ENCODE results near the gene KCNK6. TPM values are rescaled to one million over a fixed set of nuclear protein-coding genes. Genes with fewer than 3 reads are reported as not detected.

KCNK6 gene
- total RNA-seq, 4 donors from 2014 or later: 14.9 to 44.5 (median 17.6) TPM

DNA sequence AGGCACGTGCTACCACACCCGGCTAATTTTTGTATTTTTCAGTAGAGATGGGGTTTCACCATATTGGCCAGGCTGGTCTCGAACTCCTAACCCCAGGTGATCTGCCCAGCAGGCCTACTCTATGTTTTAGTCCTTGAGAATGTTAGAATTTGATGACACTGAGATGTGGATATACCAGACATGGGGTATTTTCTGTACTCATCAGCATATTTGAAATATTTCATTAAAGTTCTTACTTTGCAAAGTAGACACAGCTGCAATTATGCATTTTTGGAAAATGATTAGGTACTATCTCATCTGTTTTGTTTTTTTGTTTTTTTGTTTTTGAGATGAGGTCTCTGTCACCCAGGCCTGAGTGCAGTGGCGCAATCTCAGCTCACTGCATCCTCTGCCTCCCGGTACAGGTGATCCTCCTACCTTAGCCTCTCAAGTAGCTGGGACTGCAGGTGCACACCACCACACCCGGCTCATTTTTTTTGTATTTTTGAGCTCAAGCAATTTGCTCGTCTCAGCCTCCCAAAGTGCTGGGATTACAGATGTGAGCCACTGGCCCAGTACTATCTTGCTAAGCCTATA lies 42.6 kb upstream of the KCNK6 start:
- peaks cover 40 to 85% (median 52%) of the 10 kb centered on the region in 4 donors for H3K4me1 ChIP-seq
- TF ChIP-seq POLR2AphosphoS5 (IDR thresholded peaks at IDR 0.05): no peak
- TF ChIP-seq, protein P1, sequence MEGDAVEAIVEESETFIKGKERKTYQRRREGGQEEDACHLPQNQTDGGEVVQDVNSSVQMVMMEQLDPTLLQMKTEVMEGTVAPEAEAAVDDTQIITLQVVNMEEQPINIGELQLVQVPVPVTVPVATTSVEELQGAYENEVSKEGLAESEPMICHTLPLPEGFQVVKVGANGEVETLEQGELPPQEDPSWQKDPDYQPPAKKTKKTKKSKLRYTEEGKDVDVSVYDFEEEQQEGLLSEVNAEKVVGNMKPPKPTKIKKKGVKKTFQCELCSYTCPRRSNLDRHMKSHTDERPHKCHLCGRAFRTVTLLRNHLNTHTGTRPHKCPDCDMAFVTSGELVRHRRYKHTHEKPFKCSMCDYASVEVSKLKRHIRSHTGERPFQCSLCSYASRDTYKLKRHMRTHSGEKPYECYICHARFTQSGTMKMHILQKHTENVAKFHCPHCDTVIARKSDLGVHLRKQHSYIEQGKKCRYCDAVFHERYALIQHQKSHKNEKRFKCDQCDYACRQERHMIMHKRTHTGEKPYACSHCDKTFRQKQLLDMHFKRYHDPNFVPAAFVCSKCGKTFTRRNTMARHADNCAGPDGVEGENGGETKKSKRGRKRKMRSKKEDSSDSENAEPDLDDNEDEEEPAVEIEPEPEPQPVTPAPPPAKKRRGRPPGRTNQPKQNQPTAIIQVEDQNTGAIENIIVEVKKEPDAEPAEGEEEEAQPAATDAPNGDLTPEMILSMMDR (IDR thresholded peaks at IDR 0.05): no peak
- no peak for TF ChIP-seq EP300 (IDR thresholded peaks at IDR 0.05; ENCODE audit: low read depth)
- no peak for TF ChIP-seq POLR2A (IDR thresholded peaks at IDR 0.05)
- no peak for DNase-seq
- H3K9me3 ChIP-seq: no peaks in the 10 kb centered on the region
- intact Hi-C loops (cut with DNase I; ENCODE audit: low total_unique reads): no loop called here
- H3K4me3 ChIP-seq: no peak overlapping the region
- WGBS, 2 donors (ENCODE audit: low coverage in 1 of 2): 89 to 100% methylated on average over 4 to 7 of the region's 7 CpGs
- no peaks in the 10 kb centered on the region for H3K27me3 ChIP-seq
- in situ Hi-C loops (cut with MboI; ENCODE audit: low pct_ligation_motif_present in 1 of 4, low pct_unique_long_range_greater_than_20kb in 1 of 4, low sequenced_read_pairs in 3 of 4): no loop called here
- H3K36me3 ChIP-seq: no peaks in the 10 kb centered on the region
- H3K27ac ChIP-seq: peak overlapping the region; percentile 61 to 76 (median 73)

DNA sequence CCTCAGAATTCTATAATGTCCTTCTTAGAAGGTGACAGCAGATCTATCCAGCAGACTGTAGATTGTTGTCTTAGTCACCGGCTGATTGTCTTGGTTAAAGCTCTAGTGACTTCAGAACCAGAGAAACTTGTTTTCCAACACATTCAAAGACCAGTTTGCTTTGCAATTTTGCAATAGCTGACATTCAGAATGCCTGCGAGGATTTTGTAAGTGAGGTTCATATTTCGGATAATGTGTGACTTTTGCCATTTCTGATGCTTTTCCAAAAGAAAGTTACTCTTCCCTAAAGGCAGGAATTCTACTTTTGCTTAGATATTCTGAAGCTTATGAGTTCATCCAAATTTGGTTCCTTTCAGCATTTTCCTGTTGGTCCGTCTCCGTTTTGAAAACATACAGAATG lies 42.1 kb upstream of the KCNK6 start:
- Histone ChIP-seq H3K9me3 (no peaks in the 10 kb centered on the region), H3K27me3 (no peaks in the 10 kb centered on the region), H3K27ac (peak overlapping the region; percentile 61 to 76 (median 73)), H3K4me1 (peaks cover 35 to 83% (median 48%) of the 10 kb centered on the region in 4 donors), H3K4me3 (no peak overlapping the region), H3K36me3 (no peaks in the 10 kb centered on the region)
- intact Hi-C loops (cut with DNase I; ENCODE audit: low total_unique reads): no loop called here
- WGBS, 2 donors (ENCODE audit: low coverage in 1 of 2): 57 to 76% methylated on average over 4 to 5 of the region's 5 CpGs
- in situ Hi-C loops (cut with MboI; ENCODE audit: low pct_ligation_motif_present in 1 of 4, low pct_unique_long_range_greater_than_20kb in 1 of 4, low sequenced_read_pairs in 3 of 4): no loop called here
- TF ChIP-seq, protein P1 (IDR thresholded peaks at IDR 0.05): no peak
- TF ChIP-seq EP300 (IDR thresholded peaks at IDR 0.05; ENCODE audit: low read depth) (no peak), POLR2A (IDR thresholded peaks at IDR 0.05) (no peak), POLR2AphosphoS5 (IDR thresholded peaks at IDR 0.05) (no peak)
- DNase-seq: no peak

DNA sequence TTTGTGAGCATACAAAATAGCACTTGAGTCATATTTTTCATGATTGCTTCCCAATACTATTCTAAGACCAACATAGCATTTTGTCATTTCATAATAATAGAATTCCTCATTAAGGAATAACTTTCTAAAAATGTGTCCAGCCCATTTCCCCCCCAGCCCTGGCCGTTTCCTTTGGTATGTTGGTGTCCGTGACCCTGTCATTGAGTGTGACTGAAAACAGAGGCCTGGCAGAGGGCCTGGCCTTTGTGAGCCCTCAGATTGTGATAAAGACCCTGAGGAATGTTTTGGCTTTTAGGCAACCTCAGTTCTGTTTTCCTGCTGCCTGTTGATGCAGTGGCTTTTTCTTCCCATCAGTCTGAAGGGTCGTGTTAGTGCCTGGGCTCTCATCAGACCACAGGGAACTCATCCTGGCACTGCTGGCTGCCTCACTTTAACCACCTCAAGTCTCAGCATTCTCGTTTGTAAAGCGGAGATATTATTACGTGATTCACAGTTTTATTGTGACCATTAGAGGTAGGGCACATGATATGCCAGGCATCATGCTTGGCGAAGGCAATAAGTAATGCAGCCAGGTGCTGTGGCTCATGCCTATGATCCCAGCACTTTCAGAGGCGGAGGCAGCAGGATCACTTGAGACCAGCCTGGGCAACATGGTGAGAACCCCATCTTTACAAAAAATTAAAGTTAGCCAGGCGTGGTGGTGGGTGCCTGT lies 41.5 kb upstream of the KCNK6 start:
- intact Hi-C loops (cut with DNase I; ENCODE audit: low total_unique reads) (no loop called here), in situ Hi-C loops (cut with MboI; ENCODE audit: low pct_ligation_motif_present in 1 of 4, low pct_unique_long_range_greater_than_20kb in 1 of 4, low sequenced_read_pairs in 3 of 4) (no loop called here)
- DNase-seq: no peak
- Histone ChIP-seq H3K9me3 (no peaks in the 10 kb centered on the region), H3K36me3 (no peaks in the 10 kb centered on the region), H3K27ac (peak overlapping the region; percentile 61 to 76 (median 73)), H3K4me3 (no peak overlapping the region), H3K27me3 (no peaks in the 10 kb centered on the region), H3K4me1 (peaks cover 30 to 78% (median 42%) of the 10 kb centered on the region in 4 donors)
- 38 to 48% methylated on average over 2 to 9 of the region's 9 CpGs for WGBS, 2 donors (ENCODE audit: low coverage in 1 of 2)
- TF ChIP-seq EP300 (IDR thresholded peaks at IDR 0.05; ENCODE audit: low read depth): no peak
- TF ChIP-seq POLR2A (IDR thresholded peaks at IDR 0.05): no peak
- peak in 2 of 3 donors; percentile 3 to 41 for TF ChIP-seq POLR2AphosphoS5 (IDR thresholded peaks at IDR 0.05)
- TF ChIP-seq, protein P1 (IDR thresholded peaks at IDR 0.05): no peak

DNA sequence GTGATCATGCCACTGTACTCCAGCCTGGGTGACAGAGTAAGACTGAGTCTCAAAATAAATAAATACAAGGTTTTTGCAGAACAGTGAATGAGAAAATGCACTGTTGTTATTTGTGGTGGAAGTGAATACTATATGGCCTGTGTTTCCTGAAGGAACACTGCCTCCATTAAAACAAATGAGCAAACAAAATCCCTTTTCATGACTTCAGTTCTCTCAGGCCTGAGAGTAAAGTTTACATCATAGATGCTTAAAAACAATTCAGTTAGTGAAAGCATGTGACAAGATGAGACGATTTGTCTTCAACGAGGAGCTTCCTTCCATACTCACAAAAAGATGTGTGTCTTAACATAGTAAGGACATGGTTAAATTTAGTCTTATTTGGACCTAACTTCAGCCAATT lies 40.9 kb upstream of the KCNK6 start:
- DNase-seq: no peak
- H3K27ac ChIP-seq: peak overlapping the region; percentile 61 to 76 (median 73)
- no peaks in the 10 kb centered on the region for H3K9me3 ChIP-seq
- in situ Hi-C loops (cut with MboI; ENCODE audit: low pct_ligation_motif_present in 1 of 4, low pct_unique_long_range_greater_than_20kb in 1 of 4, low sequenced_read_pairs in 3 of 4): no loop called here
- intact Hi-C loops (cut with DNase I; ENCODE audit: low total_unique reads): no loop called here
- H3K27me3 ChIP-seq: no peaks in the 10 kb centered on the region
- no peaks in the 10 kb centered on the region for H3K36me3 ChIP-seq
- 48% methylated on average over 2 of the region's 2 CpGs for WGBS, 2 donors (ENCODE audit: low coverage in 1 of 2)
- H3K4me3 ChIP-seq: no peak overlapping the region
- TF ChIP-seq, protein P1 (IDR thresholded peaks at IDR 0.05): no peak
- TF ChIP-seq EP300 (IDR thresholded peaks at IDR 0.05; ENCODE audit: low read depth): no peak
- no peak for TF ChIP-seq POLR2A (IDR thresholded peaks at IDR 0.05)
- no peak for TF ChIP-seq POLR2AphosphoS5 (IDR thresholded peaks at IDR 0.05)
- peaks cover 30 to 74% (median 37%) of the 10 kb centered on the region in 4 donors for H3K4me1 ChIP-seq
